SU-DHL-6 (cell line): ENCODE measurements around the gene RAB36.

Experiments used
- H2AFZ ChIP-seq: fragments of 200-600 bp; sonication (generic); 2 replicates; pipeline ENCODE4 v1.6.1; 2014; ENCODE audit warnings: low read depth, mild to moderate bottlenecking, moderate library complexity, mixed read lengths, antibody characterized with exemption, low read length; ENCODE audit not compliant: severe bottlenecking
- H3F3A ChIP-seq: fragments of 200-600 bp; shearing (Covaris generic); 2 replicates; pipeline ENCODE4 v1.6.0; 2016; ENCODE audit warnings: antibody characterized with exemption, mild to moderate bottlenecking; ENCODE audit not compliant: insufficient read depth
- H3K27ac ChIP-seq: fragments of 200-600 bp; sonication (generic); 2 replicates; pipeline ENCODE4 v1.5.1; 2016; ENCODE audit warnings: low read depth, mild to moderate bottlenecking, low read length, moderate library complexity, mixed read lengths
- H3K27me3 ChIP-seq: fragments of 200-600 bp; sonication (generic), shearing (Covaris generic); 2 replicates; pipeline ENCODE4 v1.6.0; 2014; ENCODE audit warnings: mild to moderate bottlenecking, low read length
- H3K36me3 ChIP-seq: fragments of 200-600 bp; sonication (generic); 2 replicates; pipeline ENCODE4 v1.6.1; 2014; ENCODE audit warnings: mild to moderate bottlenecking, low read length, mixed read lengths
- H3K4me2 ChIP-seq: fragments of 300-600, 200-600 bp; shearing (Covaris generic), sonication (generic); 2 replicates; pipeline ENCODE4 v1.6.0; 2014; ENCODE audit warnings: low read length, low read depth, mild to moderate bottlenecking; ENCODE audit not compliant: poor library complexity, severe bottlenecking
- H3K4me3 ChIP-seq: fragments of 200-600 bp; sonication (generic); 2 replicates; pipeline ENCODE4 v1.5.1; 2014; ENCODE audit warnings: antibody characterized with exemption, low read length, mild to moderate bottlenecking, mixed read lengths; ENCODE audit not compliant: insufficient read depth, poor library complexity, severe bottlenecking
- H3K79me2 ChIP-seq: fragments of 200-600 bp; sonication (generic); 2 replicates; pipeline ENCODE4 v1.6.1; 2014; ENCODE audit warnings: mild to moderate bottlenecking, low read length, moderate library complexity; ENCODE audit not compliant: insufficient read depth
- H3K9ac ChIP-seq: fragments of 200-600 bp; sonication (generic); 2 replicates; pipeline ENCODE4 v1.7.0; 2014; ENCODE audit warnings: mild to moderate bottlenecking, low read length
- H3K9me2 ChIP-seq: fragments of 200-600 bp; sonication (generic); replicated peaks from 2 replicates; pipeline ENCODE4 v1.6.1; 2014; ENCODE audit warnings: low read length; ENCODE audit not compliant: insufficient read depth
- H3K9me3 ChIP-seq: fragments of 200-600 bp; sonication (generic); 2 replicates; pipeline ENCODE4 v1.6.1; 2014; ENCODE audit warnings: low read length, mixed read lengths; ENCODE audit not compliant: insufficient read depth
- H4K20me1 ChIP-seq: fragments of 200-600 bp; sonication (generic); 2 replicates; pipeline ENCODE4 v1.6.1; 2014; ENCODE audit warnings: low read depth, mild to moderate bottlenecking, antibody characterized with exemption, low read length, moderate library complexity, mixed read lengths
- CTCF ChIP-seq: fragments of 200-600 bp; sonication (generic); IDR thresholded peaks from one replicate; pipeline ENCODE4 v1.5.1; 2017; ENCODE audit warnings: antibody characterized with exemption, mild to moderate bottlenecking, low read length, moderate library complexity; ENCODE audit not compliant: insufficient read depth, poor library complexity, severe bottlenecking
- EZH2phosphoT487 ChIP-seq: fragments of 200-600 bp; sonication (generic), shearing (Covaris generic); conservative IDR thresholded peaks from 2 replicates; pipeline ENCODE4 v1.6.1; 2018; ENCODE audit warnings: mild to moderate bottlenecking, antibody characterized with exemption, low read length, moderate library complexity, mixed read lengths

RAB36 gene

GRCh38 chr22:23161029-23161428, 15.8 kb downstream of the RAB36 start:
- H3K9ac ChIP-seq, result no peak overlapping the region
- H3K4me3 ChIP-seq, result no peak overlapping the region
- no peaks in the 10 kb centered on the region for H3K79me2 ChIP-seq
- H3K9me2 ChIP-seq, result no peaks in the 10 kb centered on the region
- H3F3A ChIP-seq, result no peaks in the 10 kb centered on the region
- no peaks in the 10 kb centered on the region for H3K36me3 ChIP-seq
- TF ChIP-seq EZH2phosphoT487, result no peak
- no peak for TF ChIP-seq CTCF
- no peak overlapping the region for H3K4me2 ChIP-seq
- no peaks in the 10 kb centered on the region for H3K9me3 ChIP-seq
- H4K20me1 ChIP-seq, result no peaks in the 10 kb centered on the region
- H3K27me3 ChIP-seq, result no peaks in the 10 kb centered on the region; the same call in 1 of the 2 replicates
- no peak overlapping the region for H3K27ac ChIP-seq
- H2AFZ ChIP-seq, result no peak overlapping the region

- no peak overlapping the region for H3K27ac ChIP-seq
- no peaks in the 10 kb centered on the region for H3K79me2 ChIP-seq
- no peaks in the 10 kb centered on the region for H3F3A ChIP-seq
- no peaks in the 10 kb centered on the region for H3K36me3 ChIP-seq
- no peak for TF ChIP-seq CTCF
- no peak for TF ChIP-seq EZH2phosphoT487
- H3K9me3 ChIP-seq, result no peaks in the 10 kb centered on the region
- no peaks in the 10 kb centered on the region for H4K20me1 ChIP-seq
- H3K4me2 ChIP-seq, result no peak overlapping the region
- H3K27me3 ChIP-seq, result no peaks in the 10 kb centered on the region; the same call in 1 of the 2 replicates
- no peaks in the 10 kb centered on the region for H3K9me2 ChIP-seq
- no peak overlapping the region for H2AFZ ChIP-seq
- H3K9ac ChIP-seq, result no peak overlapping the region
- H3K4me3 ChIP-seq, result no peak overlapping the region
These were observed 16.3 kb downstream of the RAB36 start for GRCh38 chr22:23161574-23161973.

GRCh38 chr22:23163665-23164064, 18.4 kb downstream of the RAB36 start:
- H3K36me3 ChIP-seq, result no peaks in the 10 kb centered on the region
- H3K79me2 ChIP-seq, result no peaks in the 10 kb centered on the region
- H3K4me3 ChIP-seq, result no peak overlapping the region
- no peak for TF ChIP-seq CTCF
- no peak for TF ChIP-seq EZH2phosphoT487
- H3K4me2 ChIP-seq, result no peak overlapping the region
- no peaks in the 10 kb centered on the region for H3F3A ChIP-seq
- no peak overlapping the region for H2AFZ ChIP-seq
- no peaks in the 10 kb centered on the region for H4K20me1 ChIP-seq
- H3K9ac ChIP-seq, result no peak overlapping the region
- no peaks in the 10 kb centered on the region for H3K9me2 ChIP-seq
- H3K27me3 ChIP-seq, result no peaks in the 10 kb centered on the region; the same call in 1 of the 2 replicates
- no peaks in the 10 kb centered on the region for H3K9me3 ChIP-seq
- H3K27ac ChIP-seq, result no peak overlapping the region

GRCh38 chr22:23164091-23164490, 18.8 kb downstream of the RAB36 start:
- no peaks in the 10 kb centered on the region for H3K36me3 ChIP-seq
- H3K27me3 ChIP-seq, result no peaks in the 10 kb centered on the region; the same call in 1 of the 2 replicates
- H3K9me2 ChIP-seq, result no peaks in the 10 kb centered on the region
- TF ChIP-seq EZH2phosphoT487 (no peak), CTCF (no peak)
- H3K4me2 ChIP-seq, result no peak overlapping the region
- H3K9ac ChIP-seq, result no peak overlapping the region
- H4K20me1 ChIP-seq, result no peaks in the 10 kb centered on the region
- no peaks in the 10 kb centered on the region for H3K79me2 ChIP-seq
- no peak overlapping the region for H3K4me3 ChIP-seq
- no peaks in the 10 kb centered on the region for H3F3A ChIP-seq
- no peak overlapping the region for H3K27ac ChIP-seq
- H3K9me3 ChIP-seq, result no peaks in the 10 kb centered on the region
- no peak overlapping the region for H2AFZ ChIP-seq
